Myocyte (in vitro differentiated cells): Measurements from ENCODE around the gene UBL3. TPM values are rescaled to one million over a fixed set of nuclear protein-coding genes. Genes with fewer than 3 reads are reported as not detected.

Source experiments
- DNase-seq: peaks from one replicate; pipeline ENCODE4 v3.0.0-alpha.2; 2012; ENCODE audit warnings: low read depth
- total RNA-seq: library from RNA; depleted of rRNA; stranded (reverse); fragments of >200 nt; gene quantifications from 2 replicates; pipeline ENCODE4 v1.2.3, GENCODE V29; 2014

UBL3 gene
- total RNA-seq, 1 donor from 2014 or later: 27.4 TPM

- peak; percentile 61 for DNase-seq
Observed at GRCh38 chr13:29760544-29760943, 89.9 kb downstream of the UBL3 start.

DNA sequence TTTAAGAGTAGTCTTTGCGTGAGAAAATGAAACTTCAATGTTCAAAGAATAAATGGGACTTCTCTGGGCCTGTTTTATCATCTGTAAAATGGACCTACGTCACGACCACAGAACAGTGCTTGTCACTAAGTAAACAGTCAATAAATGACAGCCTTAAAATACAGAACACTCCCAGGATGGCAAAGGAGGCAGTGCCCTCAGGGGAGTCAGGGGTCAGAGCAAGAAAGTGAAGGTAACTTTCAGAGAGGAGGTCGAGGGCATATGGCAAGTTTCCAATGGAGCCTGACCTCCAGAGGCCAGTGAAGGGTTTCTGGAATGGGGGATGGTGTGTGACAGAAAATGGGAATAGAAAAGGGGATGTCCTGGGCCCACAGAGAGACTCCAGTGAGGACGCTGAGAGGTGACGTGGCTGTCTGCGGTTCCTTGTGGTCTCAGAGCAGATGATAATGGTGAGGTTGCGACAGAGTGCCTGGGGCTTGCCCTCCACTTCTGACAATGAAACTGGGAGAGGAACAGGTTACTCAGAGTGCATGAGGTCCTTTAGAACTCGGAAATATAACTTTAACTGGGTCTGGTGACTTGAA, 91.8 kb downstream of the UBL3 start:
- DNase-seq: no peak

DNA sequence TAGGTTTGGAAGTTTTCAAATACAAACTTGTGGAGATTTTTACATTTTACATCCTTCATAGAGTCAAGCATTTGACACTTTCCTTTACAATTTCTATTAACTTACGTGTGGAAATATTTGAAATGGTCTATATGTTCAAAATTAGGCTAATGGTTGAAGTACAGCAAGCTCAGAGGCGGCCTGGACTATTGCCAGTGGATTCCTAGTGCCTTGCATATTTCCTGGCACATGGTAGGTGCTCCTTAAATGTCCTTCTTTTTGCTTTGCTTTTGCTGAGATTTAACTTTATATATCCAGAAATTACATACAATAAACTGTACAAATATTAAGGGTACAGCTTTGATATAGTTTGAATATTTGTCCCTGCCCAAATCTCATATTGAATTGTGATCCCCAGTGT, 93.9 kb downstream of the UBL3 start:
- no peak for DNase-seq

DNA sequence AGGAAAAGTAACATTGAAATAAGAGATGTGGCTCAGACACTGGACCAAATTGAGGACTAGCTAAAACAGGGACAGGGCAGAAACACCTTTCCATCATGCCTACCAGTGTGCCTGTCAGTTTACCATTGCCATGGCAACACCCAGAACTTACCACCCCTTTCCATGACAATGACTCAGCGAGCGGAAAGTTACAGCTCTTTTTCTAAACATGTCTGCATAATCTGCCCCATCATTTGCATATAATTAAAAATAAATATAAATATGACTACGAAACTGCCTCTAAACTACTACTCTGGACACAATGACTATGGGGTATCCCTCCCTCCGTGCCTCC, 96.0 kb downstream of the UBL3 start:
- peak; percentile 28 for DNase-seq

DNA sequence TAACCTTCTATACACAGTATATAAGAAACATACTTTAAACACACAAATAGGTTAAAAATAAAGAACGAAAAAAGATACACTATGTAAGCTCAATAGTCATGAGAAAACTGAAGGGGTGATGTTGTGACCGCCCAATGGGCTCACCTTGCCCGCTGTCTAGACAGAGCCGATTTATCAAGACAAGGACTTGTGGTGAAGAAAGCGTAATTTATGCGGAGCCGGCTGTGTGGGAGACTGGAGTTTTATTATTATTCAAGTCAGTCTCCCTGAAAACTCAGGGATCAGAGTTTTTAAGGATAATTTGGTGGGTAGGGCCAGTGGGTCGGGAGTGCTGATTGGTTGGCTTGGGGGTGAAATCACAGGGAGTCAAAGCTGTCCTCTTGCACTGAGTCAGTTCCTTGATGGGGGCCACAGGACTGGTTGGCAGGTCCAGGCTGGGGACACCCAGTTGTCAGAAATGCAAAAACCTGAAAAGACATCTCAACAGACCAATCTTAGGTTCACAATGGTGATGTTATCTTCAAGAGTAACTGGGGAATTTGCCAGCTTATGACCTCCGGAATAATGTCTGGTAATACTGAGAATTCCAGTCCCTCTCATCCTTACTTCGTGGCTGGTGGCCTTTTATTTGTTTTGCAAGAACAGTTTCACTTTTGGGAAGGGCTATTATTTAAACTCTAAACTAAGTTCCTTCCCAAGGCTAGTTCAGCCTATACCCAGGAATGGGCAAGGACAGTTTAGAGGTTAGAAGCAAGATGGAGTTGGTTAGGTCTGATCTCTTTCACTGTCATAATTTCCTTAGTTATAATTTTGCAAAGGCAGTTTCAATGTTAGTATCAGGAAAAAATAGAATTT, 96.6 kb downstream of the UBL3 start:
- no peak for DNase-seq

DNA sequence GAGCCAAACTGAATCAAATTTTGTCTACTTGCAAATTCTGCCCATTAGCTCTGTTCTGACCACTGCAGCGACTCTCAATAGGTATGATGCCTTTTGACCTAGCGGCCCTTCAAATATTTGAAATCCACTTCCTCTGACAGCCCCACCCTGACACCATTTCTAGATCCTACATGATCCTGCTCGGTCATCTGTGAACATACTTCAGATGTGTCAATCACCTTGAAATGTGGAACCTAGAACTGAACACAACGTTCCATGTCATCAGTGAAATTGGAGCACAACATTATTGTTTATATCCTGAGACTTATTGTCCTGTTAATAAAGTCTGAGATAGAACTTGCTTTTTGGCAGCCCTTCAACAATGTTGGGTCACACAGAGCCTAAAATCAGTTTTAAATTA, 98.2 kb downstream of the UBL3 start:
- no peak for DNase-seq

DNA sequence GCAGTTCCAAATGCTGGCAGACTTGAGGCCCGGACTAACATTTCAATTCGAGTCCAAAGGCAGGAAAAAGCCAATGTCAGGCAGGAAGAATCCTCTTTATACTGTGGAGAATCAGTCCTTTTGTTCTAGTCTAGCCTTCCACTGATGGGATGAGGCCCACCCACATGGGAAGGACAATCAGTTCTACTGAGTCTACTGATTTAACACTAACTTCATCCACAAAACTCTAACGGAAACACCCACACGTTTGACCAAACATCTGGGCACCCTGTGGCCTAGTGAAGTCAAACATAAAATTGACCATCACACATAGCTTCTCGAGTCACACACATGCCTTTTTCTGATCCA, 100.3 kb downstream of the UBL3 start:
- DNase-seq: no peak

DNA sequence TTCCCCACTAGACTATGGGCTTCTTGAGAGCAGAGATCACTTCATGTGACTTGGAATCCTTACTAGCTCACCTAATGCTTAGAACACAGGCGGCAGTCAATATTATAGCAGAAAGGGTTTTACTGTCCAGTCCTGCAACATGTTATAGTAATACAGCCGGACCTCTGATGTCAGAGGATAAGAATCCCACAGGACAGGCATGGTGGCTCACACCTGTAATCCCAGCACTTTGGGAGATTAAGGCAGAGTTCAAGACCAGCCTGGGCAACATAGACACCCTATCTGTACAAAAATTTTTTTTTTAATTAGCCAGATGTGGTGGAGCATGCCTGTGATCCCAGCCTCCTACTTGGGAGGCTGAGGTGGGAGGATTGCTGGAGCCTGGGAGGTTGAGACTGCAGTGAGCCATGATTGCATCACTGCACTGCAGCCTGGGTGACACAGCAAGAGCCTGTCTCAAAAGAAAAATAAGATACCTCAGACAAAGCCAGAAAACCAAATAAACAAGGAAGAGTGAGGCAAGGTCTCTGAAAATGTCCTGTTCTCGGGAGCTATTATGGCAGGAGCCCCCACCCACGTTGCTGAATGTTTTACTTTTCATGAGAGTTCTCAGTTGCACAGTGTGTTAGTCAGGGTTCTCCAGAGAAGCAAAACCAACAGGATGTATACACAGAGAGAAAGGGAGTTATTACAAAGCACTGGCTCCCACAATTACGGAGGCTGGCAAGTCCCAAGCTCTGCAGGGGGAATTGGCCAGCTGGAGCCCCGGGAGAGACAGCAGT, 100.8 kb downstream of the UBL3 start:
- no peak for DNase-seq

DNA sequence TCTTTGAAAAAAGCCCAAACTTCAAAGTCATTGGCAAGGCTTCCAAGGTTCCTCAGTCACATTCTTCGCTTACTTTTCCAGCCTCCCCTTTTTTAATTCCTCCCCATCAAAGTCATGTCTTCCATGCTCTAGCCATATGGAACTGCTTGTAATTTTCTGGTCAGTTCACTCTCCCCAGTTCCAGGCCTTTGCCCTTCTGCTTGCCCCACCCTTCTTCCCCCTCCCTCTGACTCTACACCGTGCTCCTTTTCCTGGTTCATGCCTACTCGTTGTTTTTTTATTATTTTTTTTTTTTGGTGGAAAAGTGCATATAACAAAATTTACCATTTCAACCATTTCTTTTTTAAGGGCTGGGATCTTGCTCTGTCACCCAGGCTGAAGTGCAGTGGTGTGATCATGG, 102.3 kb downstream of the UBL3 start:
- no peak for DNase-seq

DNA sequence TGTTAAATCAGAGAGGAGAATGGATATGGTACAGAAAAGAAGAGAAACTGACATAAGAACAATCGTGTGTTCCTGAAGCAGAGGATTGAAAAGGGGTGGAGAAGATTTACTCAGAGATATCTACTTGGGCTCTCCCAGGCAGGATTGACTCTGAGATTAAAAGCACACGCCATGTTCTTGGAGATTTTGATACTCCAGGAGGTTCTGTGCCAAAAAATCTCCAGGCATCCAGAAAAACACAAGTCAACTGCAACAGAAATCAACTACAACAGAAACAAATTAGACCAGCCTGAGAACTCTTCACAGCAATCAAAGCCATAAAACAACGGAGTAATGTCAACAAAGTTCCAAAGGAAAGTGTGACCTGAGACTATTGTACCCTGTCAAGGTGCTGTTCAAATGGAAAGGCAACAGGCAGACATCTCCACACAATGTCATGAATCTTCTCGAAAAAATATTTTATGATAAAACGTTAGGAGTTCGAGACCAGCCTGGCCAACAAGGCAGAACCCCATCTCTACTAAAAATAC, 104.2 kb downstream of the UBL3 start:
- no peak for DNase-seq

GRCh38 chr13:29745704-29746103, 104.7 kb downstream of the UBL3 start:
- no peak for DNase-seq

DNA sequence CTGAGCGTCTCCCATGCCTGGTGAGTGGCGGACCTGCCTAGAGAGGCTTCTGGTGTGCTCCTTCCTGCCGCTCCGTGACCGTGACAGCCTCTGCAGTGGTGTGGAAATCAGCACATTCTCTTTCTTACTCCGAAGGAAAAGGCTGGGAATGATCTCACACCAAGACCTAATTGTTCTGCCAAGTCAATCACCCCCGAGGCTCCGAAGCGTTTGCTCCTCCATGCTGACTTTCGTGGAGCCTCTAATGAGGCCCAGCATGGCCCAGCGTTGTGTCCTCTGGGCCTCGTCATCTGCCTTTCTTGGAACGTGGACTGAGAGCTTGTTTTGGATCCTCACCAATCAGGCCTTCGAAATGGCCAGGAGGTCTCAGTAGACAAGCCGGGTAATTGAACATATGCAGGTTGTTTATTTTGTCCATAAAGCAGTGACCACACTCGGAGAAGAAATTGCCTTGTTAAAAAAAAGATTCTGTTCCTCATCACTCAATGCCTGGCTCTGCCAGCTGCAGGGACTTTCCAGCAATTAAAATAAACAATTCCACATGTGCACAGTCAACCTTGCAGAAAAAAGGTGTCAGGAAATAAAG, 107.1 kb downstream of the UBL3 start:
- no peak for DNase-seq

GRCh38 chr13:29740961-29741360, 109.5 kb downstream of the UBL3 start:
- DNase-seq: no peak

- no peak for DNase-seq
Observed at GRCh38 chr13:29737061-29737460, 113.4 kb downstream of the UBL3 start.

- no peak for DNase-seq
Observed at GRCh38 chr13:29733147-29733611, 117.2 kb downstream of the UBL3 start.

- no peak for DNase-seq
Observed at GRCh38 chr13:29730253-29730652, 120.2 kb downstream of the UBL3 start.

DNA sequence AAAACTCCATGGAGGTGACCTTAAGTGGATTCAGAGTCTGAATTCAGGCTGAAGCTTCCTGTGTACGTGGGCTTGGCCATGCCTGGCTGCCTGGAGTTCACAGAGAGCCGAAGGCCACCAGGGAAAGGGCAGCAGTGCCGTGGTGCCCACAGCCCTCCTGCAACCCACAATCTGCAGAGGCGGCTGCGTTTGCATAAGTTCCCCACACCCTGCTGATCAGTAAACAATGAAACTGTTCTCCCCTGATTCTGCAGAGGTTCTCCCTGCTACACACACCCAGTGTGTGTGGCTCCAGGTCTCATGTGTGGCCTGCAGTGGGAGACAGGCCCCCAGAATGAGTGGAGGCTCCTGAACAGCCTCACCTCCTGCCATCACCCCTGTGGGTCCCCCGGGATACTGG, 128.0 kb downstream of the UBL3 start:
- DNase-seq: no peak

DNA sequence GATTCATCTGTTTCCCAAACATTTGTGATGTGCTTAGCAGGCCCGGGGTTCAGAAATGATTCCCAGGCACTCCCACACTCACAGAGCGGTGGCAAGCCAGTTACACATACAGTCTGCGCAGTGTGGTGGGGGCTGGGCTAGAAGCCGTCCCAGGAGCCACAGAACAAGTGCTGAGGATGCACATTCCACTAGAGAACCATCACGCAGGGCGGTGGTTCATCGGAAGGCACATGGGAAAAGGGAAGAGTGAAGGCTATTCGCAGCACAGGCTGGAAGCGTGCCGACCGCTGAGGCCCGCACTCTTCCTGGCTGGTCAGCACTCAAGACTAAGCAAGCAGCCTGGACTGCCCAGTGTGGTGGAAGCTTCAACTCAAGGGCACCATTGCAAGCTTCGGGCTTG, 128.7 kb downstream of the UBL3 start:
- no peak for DNase-seq

- peak; percentile 47 for DNase-seq
Observed at GRCh38 chr13:29718694-29719093, 131.7 kb downstream of the UBL3 start.

DNA sequence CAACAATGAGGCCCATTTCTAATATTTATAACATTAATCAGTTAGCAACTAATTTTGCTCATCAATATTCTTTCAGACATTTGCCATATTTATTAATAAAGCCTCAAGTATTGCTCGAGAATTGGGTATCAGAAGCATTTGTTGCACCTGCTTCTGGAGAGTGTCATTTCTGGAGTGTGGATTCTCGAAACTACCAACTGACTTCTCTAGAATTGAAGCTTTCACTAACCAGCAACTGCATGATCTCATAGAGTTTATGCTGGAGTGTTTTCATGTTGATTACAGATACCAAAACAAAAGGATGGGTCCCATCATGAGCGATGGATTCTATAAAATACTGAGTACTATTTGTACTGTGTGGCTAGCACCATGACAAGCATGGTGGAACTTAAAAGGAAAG, 133.9 kb downstream of the UBL3 start:
- no peak for DNase-seq
